Limb (tissue), 2 donors: Measurements from ENCODE around the gene PIN1.

Experiments
- DNase-seq, 2 donors: peaks; one replicate each; pipeline ENCODE4 v3.0.0-alpha.2; 2016; ENCODE audit errors: extremely low spot score in 2 of 2

PIN1 gene

GRCh38 chr19:9856609-9857008 lies 21.5 kb downstream of the PIN1 start:
- DNase-seq = no peak

- DNase-seq = no peak
These were observed 22.1 kb downstream of the PIN1 start for GRCh38 chr19:9857076-9857721.

GRCh38 chr19:9857920-9858746 lies 23.0 kb downstream of the PIN1 start:
- no peak for DNase-seq

- DNase-seq = no peak
These were observed 23.6 kb downstream of the PIN1 start for GRCh38 chr19:9858766-9859165.

GRCh38 chr19:9860407-9860806 lies 25.3 kb downstream of the PIN1 start:
- no peak for DNase-seq

GRCh38 chr19:9861503-9861902 lies 26.4 kb downstream of the PIN1 start:
- no peak for DNase-seq

GRCh38 chr19:9862938-9863337 lies 27.8 kb downstream of the PIN1 start:
- DNase-seq = no peak

GRCh38 chr19:9863759-9864158 lies 28.6 kb downstream of the PIN1 start:
- no peak for DNase-seq

GRCh38 chr19:9865732-9866501 lies 30.8 kb downstream of the PIN1 start:
- no peak for DNase-seq

GRCh38 chr19:9868983-9869617 lies 34.0 kb downstream of the PIN1 start:
- no peak for DNase-seq

- no peak for DNase-seq
These were observed 36.7 kb downstream of the PIN1 start for GRCh38 chr19:9871626-9872338.

GRCh38 chr19:9872618-9873242 lies 37.6 kb downstream of the PIN1 start:
- no peak for DNase-seq

- no peak for DNase-seq
These were observed 40.0 kb downstream of the PIN1 start for GRCh38 chr19:9875031-9875627.

GRCh38 chr19:9875796-9876195 lies 40.7 kb downstream of the PIN1 start:
- DNase-seq = no peak

GRCh38 chr19:9877780-9878510 lies 42.8 kb downstream of the PIN1 start:
- no peak for DNase-seq

GRCh38 chr19:9878511-9879196 lies 43.5 kb downstream of the PIN1 start:
- DNase-seq = no peak

GRCh38 chr19:9881720-9882119 lies 46.6 kb downstream of the PIN1 start:
- DNase-seq = no peak

GRCh38 chr19:9883231-9883758 lies 48.2 kb downstream of the PIN1 start:
- DNase-seq = peak; percentile 72 to 74

- DNase-seq = no peak
These were observed 48.6 kb downstream of the PIN1 start for GRCh38 chr19:9883764-9884163.
